NCI-H226 (cell line): Measurements from ENCODE around the gene CCDC73.

ENCODE experiments used
- DNase-seq: peaks from one replicate; pipeline ENCODE4 v3.0.0-alpha.2; 2015

CCDC73 gene

GRCh38 chr11:32794439-32794838 lies at the start of gene CCDC73:
TSS of gene CCDC73 (minus strand) at chr11:32794662. CDS start at chr11:32760243, 34,419 bp downstream.
- DNase-seq = no peak

GRCh38 chr11:32843544-32843943 lies 49.1 kb upstream of the CCDC73 start:
- DNase-seq = no peak

DNA sequence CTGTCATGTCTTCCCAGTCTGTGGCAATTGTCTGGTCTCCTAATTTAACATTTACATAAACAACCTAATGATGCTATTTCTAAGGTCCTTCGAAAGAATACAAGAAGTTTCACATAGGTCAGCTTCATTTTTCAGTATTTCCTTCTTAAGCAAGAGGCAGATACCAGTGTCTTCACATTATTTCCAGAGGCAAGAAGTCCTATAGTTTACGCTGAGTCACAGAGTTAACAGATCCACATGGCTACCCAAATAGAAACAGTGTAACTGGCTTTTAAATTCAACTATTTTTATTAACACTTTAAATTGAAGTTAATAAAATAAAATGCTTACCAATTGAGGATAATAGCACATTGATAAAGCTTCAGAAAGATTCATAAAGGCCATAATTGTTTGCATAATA lies 46.1 kb upstream of the CCDC73 start:
- no peak for DNase-seq

DNA sequence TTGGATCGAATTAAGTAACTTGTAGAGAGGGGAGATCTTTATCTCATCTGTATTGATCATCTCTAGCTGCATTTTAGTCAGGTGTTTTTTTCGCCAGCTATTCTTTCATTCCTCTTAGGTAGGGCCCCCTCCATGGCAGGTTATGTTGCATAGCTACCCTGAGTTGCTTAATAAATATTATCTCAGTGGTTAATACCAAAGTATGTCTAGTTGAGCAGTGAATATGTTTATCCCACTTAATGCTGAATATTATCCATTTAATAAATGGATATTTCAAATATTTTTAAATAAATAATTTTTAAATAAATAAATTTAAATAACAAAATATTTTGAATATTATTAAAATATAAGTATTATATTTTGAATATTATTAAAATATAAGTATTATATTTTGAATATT lies 44.8 kb upstream of the CCDC73 start:
- no peak for DNase-seq

DNA sequence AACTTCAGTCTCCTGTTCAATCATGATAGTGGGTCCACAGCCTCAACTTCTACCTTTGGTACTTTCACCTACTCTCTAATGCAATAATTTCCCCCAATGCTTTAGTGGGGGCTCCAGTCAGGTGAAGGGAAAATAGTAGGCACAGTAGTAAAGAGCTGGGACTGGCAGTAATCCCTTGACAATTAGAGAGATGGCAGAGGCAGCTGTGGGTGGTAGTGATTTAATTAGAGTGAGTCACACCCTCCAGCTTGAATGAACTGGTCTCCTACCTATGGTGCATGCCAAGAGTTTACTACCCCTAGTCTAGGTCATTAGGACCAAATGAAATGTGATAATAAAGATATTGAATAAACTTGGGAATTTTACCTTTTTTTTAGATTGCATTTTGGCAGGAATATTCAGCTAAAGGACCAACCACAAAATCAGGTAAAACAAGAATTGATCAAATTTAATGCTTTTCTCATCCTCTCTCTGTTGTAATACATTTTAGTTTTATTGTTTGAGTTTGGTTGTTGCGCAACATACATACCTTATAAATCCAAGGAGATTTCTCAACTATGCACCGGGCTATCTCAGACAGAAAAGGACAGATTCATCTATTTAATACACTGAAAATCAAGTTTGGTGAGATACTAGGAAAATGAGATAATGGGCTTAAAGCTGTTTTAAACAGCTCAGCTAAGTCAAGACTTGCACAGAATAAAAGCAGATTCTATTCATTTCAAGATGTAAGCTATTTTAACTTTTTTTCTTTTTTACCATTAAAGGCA lies 44.2 kb upstream of the CCDC73 start:
- DNase-seq = peak; percentile 37

DNA sequence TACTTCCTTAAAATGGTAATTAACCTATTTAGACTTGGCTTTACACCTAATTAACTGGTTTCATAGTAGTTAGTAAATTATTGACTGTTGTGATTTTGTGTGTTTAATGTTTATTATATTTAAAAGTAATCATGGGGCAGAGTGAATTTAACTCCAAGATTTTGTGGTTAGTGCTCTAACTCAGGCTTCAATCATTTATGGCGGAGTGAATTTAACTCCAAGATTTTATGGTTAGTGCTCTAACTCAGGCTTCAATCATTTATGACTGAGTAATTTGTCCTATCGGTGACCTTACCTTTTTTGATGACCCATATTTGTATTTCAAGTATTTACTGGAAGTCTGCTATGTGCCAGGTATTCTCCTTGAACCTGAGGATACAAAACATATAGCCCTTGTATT lies 42.5 kb upstream of the CCDC73 start:
- no peak for DNase-seq

DNA sequence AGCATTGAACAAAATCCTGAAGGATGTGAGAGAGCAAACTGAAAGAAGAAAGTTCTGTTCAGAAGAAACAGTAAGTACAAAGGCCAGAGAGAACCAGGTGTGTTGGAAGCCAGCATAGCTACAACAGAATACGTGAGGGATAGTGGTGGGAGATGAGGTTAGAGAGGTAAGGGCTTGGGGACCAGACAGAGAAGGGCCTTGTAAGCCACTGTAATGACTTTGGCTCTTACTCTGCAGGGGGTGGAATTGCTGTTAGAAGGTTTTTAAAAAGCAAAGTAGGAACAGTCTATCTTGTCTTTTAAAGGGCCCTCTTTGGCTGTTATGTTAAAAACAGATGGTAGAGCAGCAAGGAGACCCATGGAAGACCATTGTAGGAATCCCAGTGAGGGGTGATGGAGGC lies 39.5 kb upstream of the CCDC73 start:
- DNase-seq = no peak

- DNase-seq = no peak
Measured at GRCh38 chr11:32831221-32831620, 36.8 kb upstream of the CCDC73 start.

DNA sequence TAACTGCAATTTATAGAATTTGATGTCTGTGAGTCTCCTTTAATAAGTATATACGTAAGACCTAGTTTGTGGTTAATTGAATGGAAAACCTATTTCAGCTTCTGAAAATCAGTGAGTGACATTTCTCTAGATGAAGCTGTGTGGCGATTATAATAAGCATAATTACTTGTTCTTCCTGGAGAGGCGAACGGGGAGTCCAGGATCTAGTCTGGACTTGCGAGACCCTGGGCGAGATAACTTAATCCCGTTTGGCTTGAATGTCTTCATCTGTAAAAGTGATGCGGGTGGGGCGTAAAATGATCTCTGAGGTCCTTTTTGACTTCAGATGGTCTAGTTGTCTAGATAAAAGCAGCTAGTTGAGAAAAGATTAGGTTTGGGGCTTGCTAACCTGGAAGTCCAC lies 36.3 kb upstream of the CCDC73 start:
- no peak for DNase-seq

DNA sequence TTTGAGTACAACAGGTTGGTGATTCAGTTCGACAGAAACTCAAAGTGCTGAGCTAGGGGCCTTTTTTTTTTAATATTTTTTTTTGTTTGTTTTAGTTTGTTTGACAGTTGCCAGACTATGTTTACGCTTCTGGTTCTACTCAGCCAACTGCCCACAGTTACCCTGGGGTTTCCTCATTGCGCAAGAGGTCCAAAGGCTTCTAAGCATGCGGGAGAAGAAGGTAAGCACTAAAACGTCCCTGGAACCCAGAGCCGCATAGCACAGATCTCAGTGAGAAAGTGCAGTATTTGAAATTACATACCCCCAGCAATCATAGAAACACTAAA lies 35.9 kb upstream of the CCDC73 start:
- DNase-seq = no peak

DNA sequence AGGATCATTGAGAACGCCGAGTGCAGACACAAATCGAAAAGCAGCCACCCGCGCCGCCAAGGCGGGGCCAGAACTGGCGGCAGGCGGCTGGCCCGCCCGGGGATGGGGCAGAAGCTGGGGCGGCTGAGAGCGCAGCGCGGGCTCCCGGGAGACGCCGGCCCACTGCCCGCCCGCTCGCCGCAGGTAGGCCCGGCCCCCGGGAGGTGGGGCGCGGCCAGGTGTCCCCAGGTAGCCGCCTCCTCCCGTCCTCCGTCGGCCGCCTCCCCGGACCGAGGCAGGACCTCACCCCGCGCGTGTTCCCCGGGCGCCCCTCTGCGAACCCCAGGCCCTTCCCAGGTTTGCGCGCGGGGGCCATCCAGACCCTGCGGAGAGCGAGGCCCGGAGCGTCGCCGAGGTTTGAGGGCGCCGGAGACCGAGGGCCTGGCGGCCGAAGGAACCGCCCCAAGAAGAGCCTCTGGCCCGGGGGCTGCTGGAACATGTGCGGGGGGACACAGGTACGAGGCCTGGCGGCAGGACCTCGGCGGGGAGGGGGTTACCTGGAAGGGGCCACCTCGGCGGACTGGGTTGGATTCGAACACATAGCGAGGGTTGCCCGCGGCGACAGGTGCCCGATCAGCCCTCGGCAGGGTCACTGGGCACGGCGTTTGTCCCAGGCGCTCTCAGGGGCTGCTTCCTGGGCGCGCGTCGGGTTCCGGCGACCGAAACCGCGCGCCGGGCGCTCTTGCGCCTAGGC lies 35.4 kb upstream of the CCDC73 start, which contains the start of gene PRRG4:
Gene PRRG4 (plus strand): TSS at position 248 of the 733 bp plus-strand sequence. CDS start 603 bp downstream, outside the sequence.
- no peak for DNase-seq

GRCh38 chr11:32829157-32829679 lies 34.8 kb upstream of the CCDC73 start:
- DNase-seq = no peak

DNA sequence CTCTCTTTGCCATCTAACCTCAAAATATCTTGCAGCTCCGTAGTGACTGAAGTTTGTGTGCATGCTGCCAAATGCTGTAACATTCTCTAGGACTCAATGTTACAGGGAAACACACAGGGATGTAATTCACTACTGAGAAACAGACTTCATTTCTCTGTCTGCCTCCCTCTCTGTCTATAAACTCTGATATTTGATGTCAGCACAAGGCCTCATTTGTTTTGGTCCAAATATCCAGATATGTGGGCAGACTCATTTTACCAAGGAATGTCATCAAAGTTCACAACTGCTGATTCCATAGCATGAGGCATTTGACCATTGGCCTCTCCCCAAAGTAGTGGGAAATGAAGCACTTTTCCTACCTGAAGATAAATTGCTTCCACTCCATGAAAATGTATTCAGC lies 32.8 kb upstream of the CCDC73 start:
- peak; percentile 7 for DNase-seq

DNA sequence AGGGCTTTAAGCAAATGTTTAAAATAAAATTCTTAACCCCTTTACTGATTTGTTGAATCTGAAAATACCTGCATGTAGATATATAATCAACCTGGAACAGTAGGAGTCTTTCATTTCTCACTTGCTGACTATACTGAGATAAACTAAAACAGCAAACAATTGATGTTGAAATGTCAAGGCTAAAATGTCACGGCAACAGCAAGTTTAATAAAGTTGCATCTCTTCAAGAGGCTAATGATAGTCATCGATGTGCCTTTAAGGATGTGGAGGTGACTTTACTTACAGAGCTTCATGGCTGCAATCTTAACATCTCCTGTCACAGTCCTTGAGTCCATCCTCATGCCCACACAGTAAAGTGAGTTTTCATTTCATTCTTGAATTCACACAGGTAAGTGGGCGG lies 31.7 kb upstream of the CCDC73 start:
- DNase-seq = no peak

GRCh38 chr11:32823617-32824016 lies 29.2 kb upstream of the CCDC73 start:
- DNase-seq = peak; percentile 26

DNA sequence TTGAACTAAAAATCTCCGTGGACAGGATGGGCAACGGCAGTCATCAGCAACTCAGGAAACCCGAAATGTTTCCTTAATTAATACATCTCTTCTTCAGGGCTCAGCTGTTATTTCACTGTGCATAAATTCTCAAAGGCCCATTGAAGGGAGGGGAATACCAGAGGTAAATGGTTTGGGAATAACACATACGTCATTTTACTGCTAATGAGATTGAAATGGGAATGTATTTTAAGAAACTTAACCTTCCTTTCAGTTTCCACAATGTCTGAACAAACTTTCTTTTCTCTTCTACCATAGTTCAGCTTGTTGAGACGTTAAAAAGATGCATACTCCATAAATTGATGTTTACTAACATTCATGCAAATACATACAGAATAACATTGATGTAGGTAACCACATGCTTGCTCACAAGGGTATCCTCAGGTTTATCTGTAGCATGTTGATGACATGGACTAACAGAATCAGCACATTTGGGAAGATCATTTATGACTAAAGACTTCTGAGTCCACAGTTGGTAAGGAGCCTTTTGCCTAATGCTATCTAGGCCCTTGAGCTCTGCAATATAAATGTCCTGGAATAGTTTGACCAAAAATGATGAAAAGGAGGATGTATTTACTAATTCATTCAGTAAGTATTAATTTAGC lies 27.6 kb upstream of the CCDC73 start:
- DNase-seq = no peak

DNA sequence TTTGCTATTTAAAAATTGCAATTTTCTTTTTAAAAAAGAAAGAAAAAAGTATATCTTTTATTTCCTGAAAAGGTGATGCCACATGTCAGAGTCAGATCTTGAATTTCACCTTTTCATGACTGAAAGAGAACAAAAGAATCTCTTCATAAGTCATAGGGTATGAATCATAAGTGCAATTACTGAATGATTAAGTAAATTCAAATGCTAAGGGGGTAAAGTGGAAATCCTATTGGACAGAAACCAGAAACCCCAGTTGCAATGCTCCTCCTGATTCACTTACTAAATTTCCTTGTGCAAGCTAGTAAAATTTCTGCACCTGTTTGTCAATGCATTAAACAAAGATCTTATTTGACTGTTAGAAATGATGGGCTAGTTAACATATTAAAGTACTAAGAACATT lies 27.1 kb upstream of the CCDC73 start:
- no peak for DNase-seq

DNA sequence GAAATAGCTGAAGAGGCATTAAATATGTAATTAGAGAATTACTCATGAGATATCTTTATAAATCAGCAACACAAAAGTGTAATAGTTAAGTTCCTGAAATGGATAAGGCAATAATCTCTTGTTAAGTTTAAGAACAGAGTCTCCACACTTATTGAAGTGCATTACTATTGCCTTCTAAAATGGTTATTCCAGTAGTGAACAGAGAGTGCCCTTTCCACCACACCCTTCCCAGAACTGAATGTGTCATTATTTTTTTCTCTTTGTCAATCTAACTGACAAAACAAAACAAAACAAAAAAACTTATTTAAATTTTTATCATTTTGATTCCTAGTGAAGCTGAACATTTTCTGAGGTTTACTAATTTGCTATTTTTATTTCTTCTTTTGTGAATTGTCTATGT lies 26.0 kb upstream of the CCDC73 start:
- no peak for DNase-seq

GRCh38 chr11:32819187-32819586 lies 24.7 kb upstream of the CCDC73 start:
- no peak for DNase-seq

- no peak for DNase-seq
Measured at GRCh38 chr11:32817852-32818183, 23.4 kb upstream of the CCDC73 start.

GRCh38 chr11:32817181-32817851 lies 22.9 kb upstream of the CCDC73 start:
- peak; percentile 55 for DNase-seq

DNA sequence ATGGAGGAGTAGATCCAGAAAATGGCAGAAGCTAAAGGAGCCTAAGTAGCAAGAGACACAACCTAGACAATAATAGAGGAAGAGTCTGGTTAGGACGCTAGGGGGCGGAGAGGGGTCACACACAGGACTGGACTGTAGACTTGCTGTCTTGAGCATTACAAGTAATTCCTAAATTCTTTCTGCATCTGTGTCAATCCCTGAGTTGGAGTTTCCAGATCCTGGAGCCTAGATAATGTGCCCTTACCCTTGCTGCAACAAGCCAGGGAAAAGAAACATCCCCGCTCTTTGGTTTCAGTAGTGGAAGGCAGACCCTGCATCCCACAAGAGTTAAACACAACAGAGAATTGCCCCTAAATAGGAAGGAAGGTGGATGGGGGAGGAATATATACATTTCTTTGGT lies 14.9 kb upstream of the CCDC73 start:
- DNase-seq = peak; percentile 26

DNA sequence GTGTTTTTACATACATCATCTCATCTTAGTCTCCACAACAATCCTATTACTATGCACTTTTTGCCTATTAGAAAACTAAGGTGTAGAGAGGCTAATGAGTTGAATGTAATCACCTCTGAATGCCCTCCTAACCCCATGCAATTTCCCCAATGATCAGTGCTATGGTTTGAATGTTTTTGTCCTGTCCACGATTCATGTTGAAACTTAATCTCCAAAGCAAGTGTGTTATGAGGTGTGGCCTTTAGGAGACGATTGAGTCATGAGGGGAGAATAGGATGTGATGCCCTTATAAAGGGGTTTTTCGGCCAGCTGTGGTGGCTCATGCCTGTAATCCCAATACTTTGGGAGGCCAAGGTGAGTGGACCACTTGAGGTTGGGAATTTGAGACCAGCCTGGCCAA lies 2.0 kb upstream of the CCDC73 start:
- DNase-seq = no peak
